Muscle layer of duodenum (tissue), 2 donors: ENCODE results near the gene GNLY.
A peak's percentile ranks its signal among the peaks of the same experiment; 100 is the strongest.

Experiments
- H3K27ac ChIP-seq: one replicate; pipeline ENCODE4 v1.7.0; 2013; ENCODE audit warnings: mild to moderate bottlenecking, low read length
- H3K27me3 ChIP-seq: one replicate; pipeline ENCODE4 v1.7.0; 2013; ENCODE audit warnings: low read depth, mild to moderate bottlenecking, control low read depth, low read length
- H3K36me3 ChIP-seq, 2 donors: one replicate each; pipeline ENCODE4 v1.7.0; 2013; ENCODE audit warnings: low read length in 2 of 2, control low read depth in 1 of 2, mild to moderate bottlenecking in 1 of 2; ENCODE audit not compliant: insufficient read depth in 2 of 2, control insufficient read depth in 1 of 2
- H3K4me1 ChIP-seq, 2 donors: one replicate each; pipeline ENCODE4 v1.7.0; 2013; ENCODE audit warnings: low read length in 2 of 2, mild to moderate bottlenecking in 2 of 2, control low read depth in 1 of 2, moderate library complexity in 1 of 2; ENCODE audit not compliant: insufficient read depth in 2 of 2, control insufficient read depth in 1 of 2
- H3K4me3 ChIP-seq, 2 donors: one replicate each; pipeline ENCODE4 v1.7.0; 2013; ENCODE audit warnings: low read length in 2 of 2, low read depth in 1 of 2, mild to moderate bottlenecking in 1 of 2
- H3K9me3 ChIP-seq, 2 donors: one replicate each; pipeline ENCODE4 v1.7.0; 2013; ENCODE audit warnings: low read length in 2 of 2, control low read depth in 1 of 2, mild to moderate bottlenecking in 1 of 2; ENCODE audit not compliant: control insufficient read depth in 1 of 2
- donor health status: healthy.

The GNLY gene

GRCh38 chr2:85741833-85742455 is 47.8 kb downstream of the GNLY start:
- H3K27me3 ChIP-seq = no peaks in the 10 kb centered on the region
- H3K4me3 ChIP-seq = peak overlapping the region in 1 of 2 donors; percentile 30
- no peaks in the 10 kb centered on the region for H3K36me3 ChIP-seq
- peaks cover 29 to 57% of the 10 kb centered on the region in 2 donors for H3K4me1 ChIP-seq
- H3K27ac ChIP-seq = peak overlapping the region; percentile 74
- no peaks in the 10 kb centered on the region for H3K9me3 ChIP-seq

GRCh38 chr2:85743304-85743978 is 49.3 kb downstream of the GNLY start:
- H3K4me3 ChIP-seq = no peak overlapping the region
- no peaks in the 10 kb centered on the region for H3K9me3 ChIP-seq
- H3K27ac ChIP-seq = no peak overlapping the region
- H3K27me3 ChIP-seq = no peaks in the 10 kb centered on the region
- H3K4me1 ChIP-seq = peaks cover 29 to 55% of the 10 kb centered on the region in 2 donors
- H3K36me3 ChIP-seq = no peaks in the 10 kb centered on the region

GRCh38 chr2:85744055-85744454 is 49.9 kb downstream of the GNLY start:
- Histone ChIP-seq H3K4me1 (peaks cover 29 to 59% of the 10 kb centered on the region in 2 donors), H3K27ac (no peak overlapping the region), H3K27me3 (no peaks in the 10 kb centered on the region), H3K9me3 (no peaks in the 10 kb centered on the region), H3K4me3 (no peak overlapping the region), H3K36me3 (no peaks in the 10 kb centered on the region)

GRCh38 chr2:85744741-85745601 is 50.8 kb downstream of the GNLY start:
- H3K9me3 ChIP-seq = no peaks in the 10 kb centered on the region
- peaks cover 33 to 66% of the 10 kb centered on the region in 2 donors for H3K4me1 ChIP-seq
- H3K4me3 ChIP-seq = peak overlapping the region in 1 of 2 donors; percentile 19
- no peaks in the 10 kb centered on the region for H3K36me3 ChIP-seq
- H3K27ac ChIP-seq = peak overlapping the region; percentile 6
- no peaks in the 10 kb centered on the region for H3K27me3 ChIP-seq

- peak overlapping the region in 1 of 2 donors; percentile 19 for H3K4me3 ChIP-seq
- H3K4me1 ChIP-seq = peaks cover 33 to 71% of the 10 kb centered on the region in 2 donors
- no peaks in the 10 kb centered on the region for H3K27me3 ChIP-seq
- no peak overlapping the region for H3K27ac ChIP-seq
- no peaks in the 10 kb centered on the region for H3K9me3 ChIP-seq
- no peaks in the 10 kb centered on the region for H3K36me3 ChIP-seq
Observed at GRCh38 chr2:85745619-85746018, 51.5 kb downstream of the GNLY start.

- H3K27ac ChIP-seq = no peak overlapping the region
- no peak overlapping the region for H3K4me3 ChIP-seq
- no peaks in the 10 kb centered on the region for H3K36me3 ChIP-seq
- H3K9me3 ChIP-seq = no peaks in the 10 kb centered on the region
- no peaks in the 10 kb centered on the region for H3K27me3 ChIP-seq
- peaks cover 33 to 74% of the 10 kb centered on the region in 2 donors for H3K4me1 ChIP-seq
Observed at GRCh38 chr2:85746321-85747004, 52.3 kb downstream of the GNLY start.

GRCh38 chr2:85747441-85747840 is 53.3 kb downstream of the GNLY start:
- Histone ChIP-seq H3K27me3 (no peaks in the 10 kb centered on the region), H3K4me1 (peaks cover 29 to 66% of the 10 kb centered on the region in 2 donors), H3K4me3 (no peak overlapping the region), H3K27ac (no peak overlapping the region), H3K36me3 (no peaks in the 10 kb centered on the region), H3K9me3 (no peaks in the 10 kb centered on the region)

GRCh38 chr2:85748039-85748734 is 54.0 kb downstream of the GNLY start:
- H3K27ac ChIP-seq = no peak overlapping the region

More at GRCh38 chr2:85748039-85748734, 54.0 kb downstream of the GNLY start:
- Histone ChIP-seq H3K4me3 (no peak overlapping the region), H3K27me3 (no peaks in the 10 kb centered on the region), H3K4me1 (peaks cover 23 to 62% of the 10 kb centered on the region in 2 donors), H3K9me3 (no peaks in the 10 kb centered on the region), H3K36me3 (no peaks in the 10 kb centered on the region)
